ENCODE results near the gene CTBP2. TPM values are rescaled to one million over a fixed set of nuclear protein-coding genes. Genes with fewer than 3 reads are reported as not detected.

CTBP2 gene
- total RNA-seq, 1 experiment from 2014 or later, result 77.8 TPM

DNA sequence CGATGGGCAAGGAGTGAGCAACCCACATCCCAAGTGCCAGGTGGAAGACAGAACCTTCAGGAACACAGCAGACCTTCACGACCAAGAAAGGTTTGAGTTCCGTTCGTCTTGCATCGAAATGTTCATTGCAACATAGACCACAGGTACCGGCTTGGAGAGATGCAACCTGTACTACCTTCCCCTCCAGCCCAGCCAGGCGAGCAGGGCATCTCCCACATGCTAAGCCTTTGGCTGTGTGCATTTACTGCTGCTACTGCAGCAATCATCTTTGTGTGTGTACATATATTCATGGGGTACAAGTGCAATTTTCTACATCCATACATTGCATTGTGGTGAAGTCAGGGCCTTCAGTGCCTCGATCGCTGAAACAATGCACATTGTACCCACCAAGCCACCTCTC lies 58.8 kb downstream of the CTBP2 start:
- POLR2A ChIA-PET (ENCODE audit: low non-redundant PET), result no interaction called here
- no peak overlapping the region for H3K4me3 ChIP-seq (ENCODE audit: low read depth, low read length, poor library complexity, severe bottlenecking)
- peaks cover 29% of the 10 kb centered on the region for H3K4me1 ChIP-seq (ENCODE audit: insufficient read depth, low read length, poor library complexity, severe bottlenecking)
- intact Hi-C loops (cut with micrococcal nuclease; ENCODE audit: unreplicated experiment), result no loop called here
- BruUV-seq (replicated peaks), result no TSS peak
- TF ChIP-seq, protein P1, sequence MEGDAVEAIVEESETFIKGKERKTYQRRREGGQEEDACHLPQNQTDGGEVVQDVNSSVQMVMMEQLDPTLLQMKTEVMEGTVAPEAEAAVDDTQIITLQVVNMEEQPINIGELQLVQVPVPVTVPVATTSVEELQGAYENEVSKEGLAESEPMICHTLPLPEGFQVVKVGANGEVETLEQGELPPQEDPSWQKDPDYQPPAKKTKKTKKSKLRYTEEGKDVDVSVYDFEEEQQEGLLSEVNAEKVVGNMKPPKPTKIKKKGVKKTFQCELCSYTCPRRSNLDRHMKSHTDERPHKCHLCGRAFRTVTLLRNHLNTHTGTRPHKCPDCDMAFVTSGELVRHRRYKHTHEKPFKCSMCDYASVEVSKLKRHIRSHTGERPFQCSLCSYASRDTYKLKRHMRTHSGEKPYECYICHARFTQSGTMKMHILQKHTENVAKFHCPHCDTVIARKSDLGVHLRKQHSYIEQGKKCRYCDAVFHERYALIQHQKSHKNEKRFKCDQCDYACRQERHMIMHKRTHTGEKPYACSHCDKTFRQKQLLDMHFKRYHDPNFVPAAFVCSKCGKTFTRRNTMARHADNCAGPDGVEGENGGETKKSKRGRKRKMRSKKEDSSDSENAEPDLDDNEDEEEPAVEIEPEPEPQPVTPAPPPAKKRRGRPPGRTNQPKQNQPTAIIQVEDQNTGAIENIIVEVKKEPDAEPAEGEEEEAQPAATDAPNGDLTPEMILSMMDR (conservative IDR thresholded peaks at IDR 0.05; ENCODE audit: low read depth, low read length), result no peak
- TF ChIP-seq EZH2 (IDR thresholded peaks at IDR 0.05; ENCODE audit: borderline replicate concordance, low read depth, low read length, poor library complexity, severe bottlenecking), result no peak
- H3K36me3 ChIP-seq (ENCODE audit: insufficient read depth, low read length, poor library complexity, severe bottlenecking), result peaks cover under 1% of the 10 kb centered on the region
- H3K27ac ChIP-seq (ENCODE audit: low read depth, low read length, poor library complexity, severe bottlenecking), result no peak overlapping the region
- CTCF ChIA-PET, result no interaction called here
- H3K9me3 ChIP-seq (ENCODE audit: low read depth, low read length, poor library complexity, severe bottlenecking), result no peaks in the 10 kb centered on the region
- H3K27me3 ChIP-seq (replicated peaks; ENCODE audit: insufficient read depth, low read depth, low read length, poor library complexity), result no peaks in the 10 kb centered on the region
- no peak for DNase-seq (ENCODE audit: low spot score)

DNA sequence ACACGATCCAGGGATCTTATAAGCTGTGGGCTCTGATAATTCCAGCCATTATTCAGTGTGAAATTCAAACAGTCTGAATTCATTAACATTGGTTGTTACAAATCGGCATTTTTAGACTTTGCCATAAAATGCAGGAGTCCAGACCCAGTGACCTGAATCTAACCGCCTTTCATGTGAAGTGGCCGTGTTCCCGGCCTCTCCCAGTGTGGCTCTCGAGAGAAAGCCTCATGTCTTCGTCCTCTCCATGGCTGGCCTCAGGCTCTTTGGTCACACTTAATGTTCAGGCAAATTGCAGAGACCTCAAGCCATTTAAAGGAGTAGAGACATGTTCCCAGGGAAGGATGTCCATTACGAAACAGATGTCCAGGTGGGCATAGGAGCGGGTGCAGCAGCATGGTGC lies 59.3 kb downstream of the CTBP2 start:
- Histone ChIP-seq H3K27ac (ENCODE audit: low read depth, low read length, poor library complexity, severe bottlenecking) (no peak overlapping the region), H3K4me3 (ENCODE audit: low read depth, low read length, poor library complexity, severe bottlenecking) (no peak overlapping the region), H3K36me3 (ENCODE audit: insufficient read depth, low read length, poor library complexity, severe bottlenecking) (no peaks in the 10 kb centered on the region), H3K9me3 (ENCODE audit: low read depth, low read length, poor library complexity, severe bottlenecking) (no peaks in the 10 kb centered on the region), H3K4me1 (ENCODE audit: insufficient read depth, low read length, poor library complexity, severe bottlenecking) (peaks cover 29% of the 10 kb centered on the region), H3K27me3 (replicated peaks; ENCODE audit: insufficient read depth, low read depth, low read length, poor library complexity) (no peaks in the 10 kb centered on the region)
- TF ChIP-seq, protein P1 (conservative IDR thresholded peaks at IDR 0.05; ENCODE audit: low read depth, low read length), result no peak
- TF ChIP-seq EZH2 (IDR thresholded peaks at IDR 0.05; ENCODE audit: borderline replicate concordance, low read depth, low read length, poor library complexity, severe bottlenecking), result no peak
- no TSS peak for BruUV-seq (replicated peaks)
- POLR2A ChIA-PET (ENCODE audit: low non-redundant PET), result no interaction called here
- DNase-seq (ENCODE audit: low spot score), result no peak
- intact Hi-C loops (cut with micrococcal nuclease; ENCODE audit: unreplicated experiment), result no loop called here
- CTCF ChIA-PET, result no interaction called here

DNA sequence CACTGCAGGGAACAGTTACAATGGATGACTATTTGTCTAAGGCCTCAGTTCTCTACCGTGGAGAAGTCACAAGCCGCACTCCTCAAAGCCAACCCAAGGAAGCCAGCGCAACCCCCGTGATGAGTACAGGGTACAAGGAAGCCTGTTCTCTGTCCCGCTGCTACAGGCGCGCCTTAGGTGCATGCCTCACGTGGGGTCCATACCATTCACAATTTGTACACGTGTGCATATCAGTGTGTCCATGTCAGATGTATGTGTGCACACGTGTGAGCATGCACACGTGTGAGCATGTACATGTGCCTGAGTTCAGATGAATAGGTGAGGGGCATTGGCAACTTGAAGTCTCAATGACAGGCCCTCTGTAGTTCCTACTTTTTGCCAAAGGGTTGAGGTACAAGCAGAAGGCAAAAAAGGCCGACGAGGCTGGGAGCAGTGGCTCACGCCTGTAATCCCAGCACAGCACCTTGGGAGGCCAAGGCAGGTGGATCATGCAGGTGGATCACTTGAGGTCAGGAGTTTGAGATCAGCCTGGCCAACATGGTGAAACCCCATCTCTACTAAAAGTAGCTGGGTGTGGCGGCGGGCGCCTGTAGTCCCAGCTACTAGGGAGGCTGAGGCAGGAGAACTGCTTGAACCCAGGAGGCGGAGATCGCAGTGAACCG lies 62.8 kb downstream of the CTBP2 start:
- no peak for TF ChIP-seq EZH2 (IDR thresholded peaks at IDR 0.05; ENCODE audit: borderline replicate concordance, low read depth, low read length, poor library complexity, severe bottlenecking)
- TF ChIP-seq, protein P1 (conservative IDR thresholded peaks at IDR 0.05; ENCODE audit: low read depth, low read length), result no peak
- H3K4me3 ChIP-seq (ENCODE audit: low read depth, low read length, poor library complexity, severe bottlenecking), result no peak overlapping the region
- H3K9me3 ChIP-seq (ENCODE audit: low read depth, low read length, poor library complexity, severe bottlenecking), result no peaks in the 10 kb centered on the region
- H3K27ac ChIP-seq (ENCODE audit: low read depth, low read length, poor library complexity, severe bottlenecking), result no peak overlapping the region
- H3K4me1 ChIP-seq (ENCODE audit: insufficient read depth, low read length, poor library complexity, severe bottlenecking), result peaks cover 19% of the 10 kb centered on the region
- DNase-seq (ENCODE audit: low spot score), result no peak
- H3K36me3 ChIP-seq (ENCODE audit: insufficient read depth, low read length, poor library complexity, severe bottlenecking), result no peaks in the 10 kb centered on the region
- POLR2A ChIA-PET (ENCODE audit: low non-redundant PET), result no interaction called here
- CTCF ChIA-PET, result no interaction called here
- intact Hi-C loops (cut with micrococcal nuclease; ENCODE audit: unreplicated experiment), result no loop called here
- no peaks in the 10 kb centered on the region for H3K27me3 ChIP-seq (replicated peaks; ENCODE audit: insufficient read depth, low read depth, low read length, poor library complexity)
- no TSS peak for BruUV-seq (replicated peaks)
